ENCODE data around the gene RAPGEF4. TPM values are rescaled to one million over a fixed set of nuclear protein-coding genes. Genes with fewer than 3 reads are reported as not detected.
A peak's percentile ranks its signal among the peaks of the same experiment; 100 is the strongest.

Gene RAPGEF4
- total and polyA plus RNA-seq, 11 donors: 1.3 to 21.2 (median 10.5) TPM

DNA sequence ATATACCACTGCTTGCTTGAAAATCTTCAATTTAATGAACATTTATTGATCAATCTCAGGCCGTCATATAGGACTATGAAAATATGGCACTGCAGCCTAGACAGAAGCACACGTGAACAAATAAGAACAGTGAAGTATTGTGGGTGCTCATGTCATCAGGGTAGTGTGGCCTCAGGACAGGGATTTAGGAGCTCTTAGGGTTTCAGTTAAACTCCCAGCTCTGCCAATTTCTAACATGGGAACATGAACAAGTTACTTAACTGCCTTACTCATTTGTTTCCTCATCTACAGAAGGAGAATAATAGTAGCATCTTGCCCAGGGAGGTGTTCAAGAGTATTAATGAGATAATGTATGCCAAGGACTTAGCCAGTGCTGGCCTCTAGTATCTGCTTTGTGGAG is 194.0 kb downstream of the RAPGEF4 start:
- intact Hi-C loops (cut with DNase I): loop anchor here in 8 of 10 donors (2.0 to 5.0 kb wide), 6 partner anchors 37 to 117 kb away; no protein-coding TSS in a partner anchor
- no peak for TF ChIP-seq POLR2A (IDR thresholded peaks at IDR 0.05)
- TF ChIP-seq, protein P1, sequence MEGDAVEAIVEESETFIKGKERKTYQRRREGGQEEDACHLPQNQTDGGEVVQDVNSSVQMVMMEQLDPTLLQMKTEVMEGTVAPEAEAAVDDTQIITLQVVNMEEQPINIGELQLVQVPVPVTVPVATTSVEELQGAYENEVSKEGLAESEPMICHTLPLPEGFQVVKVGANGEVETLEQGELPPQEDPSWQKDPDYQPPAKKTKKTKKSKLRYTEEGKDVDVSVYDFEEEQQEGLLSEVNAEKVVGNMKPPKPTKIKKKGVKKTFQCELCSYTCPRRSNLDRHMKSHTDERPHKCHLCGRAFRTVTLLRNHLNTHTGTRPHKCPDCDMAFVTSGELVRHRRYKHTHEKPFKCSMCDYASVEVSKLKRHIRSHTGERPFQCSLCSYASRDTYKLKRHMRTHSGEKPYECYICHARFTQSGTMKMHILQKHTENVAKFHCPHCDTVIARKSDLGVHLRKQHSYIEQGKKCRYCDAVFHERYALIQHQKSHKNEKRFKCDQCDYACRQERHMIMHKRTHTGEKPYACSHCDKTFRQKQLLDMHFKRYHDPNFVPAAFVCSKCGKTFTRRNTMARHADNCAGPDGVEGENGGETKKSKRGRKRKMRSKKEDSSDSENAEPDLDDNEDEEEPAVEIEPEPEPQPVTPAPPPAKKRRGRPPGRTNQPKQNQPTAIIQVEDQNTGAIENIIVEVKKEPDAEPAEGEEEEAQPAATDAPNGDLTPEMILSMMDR (IDR thresholded peaks at IDR 0.05): no peak
- no peaks in the 10 kb centered on the region for H3K27me3 ChIP-seq
- WGBS, 4 donors: 85 to 94% (median 89%) methylated on average over 2 of the region's 2 CpGs
- no peaks in the 10 kb centered on the region for H3K36me3 ChIP-seq
- no peaks in the 10 kb centered on the region for H3K9me3 ChIP-seq
- H3K4me3 ChIP-seq: no peak overlapping the region
- no peak for DNase-seq
- peaks cover 3 to 51% (median 32%) of the 10 kb centered on the region in 12 donors for H3K4me1 ChIP-seq
- peak overlapping the region in 11 of 12 donors; percentile 15 to 78 (median 29) for H3K27ac ChIP-seq
- ATAC-seq: no peak

DNA sequence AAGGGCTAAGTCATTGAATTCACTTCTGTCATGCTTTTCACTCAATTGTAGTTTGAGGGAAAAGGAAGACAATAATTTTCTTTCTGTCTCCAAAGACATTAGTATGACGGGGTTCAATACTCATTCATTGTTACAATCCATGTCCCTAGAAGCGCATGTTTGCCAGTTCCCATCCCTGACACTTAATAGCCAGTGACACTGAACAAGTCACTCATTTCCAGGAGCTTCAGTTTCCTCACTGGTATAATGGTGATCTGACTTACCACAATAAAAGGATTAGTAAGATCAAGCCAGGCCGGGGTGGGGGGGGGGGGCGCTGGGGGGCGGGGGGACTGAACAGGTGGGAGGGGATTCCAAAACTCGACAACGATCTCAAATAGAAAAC is 195.2 kb downstream of the RAPGEF4 start:
- no peak for DNase-seq
- Histone ChIP-seq H3K27me3 (no peaks in the 10 kb centered on the region), H3K36me3 (no peaks in the 10 kb centered on the region), H3K4me3 (no peak overlapping the region), H3K4me1 (peaks cover 3 to 51% (median 32%) of the 10 kb centered on the region in 12 donors), H3K27ac (peak overlapping the region in 11 of 12 donors; percentile 15 to 81 (median 72)), H3K9me3 (no peaks in the 10 kb centered on the region)
- whole genome bisulfite sequencing, 4 donors: 32 to 45% (median 37%) methylated on average over 4 to 7 of the region's 7 CpGs
- TF ChIP-seq POLR2A (IDR thresholded peaks at IDR 0.05): no peak
- TF ChIP-seq, protein P1 (IDR thresholded peaks at IDR 0.05): no peak
- intact Hi-C loops (cut with DNase I): loop anchor here in 9 of 10 donors (1.0 to 5.0 kb wide), 8 partner anchors 64 to 118 kb away; no protein-coding TSS in a partner anchor
- ATAC-seq: peak in 1 of 4 donors; percentile 14

DNA sequence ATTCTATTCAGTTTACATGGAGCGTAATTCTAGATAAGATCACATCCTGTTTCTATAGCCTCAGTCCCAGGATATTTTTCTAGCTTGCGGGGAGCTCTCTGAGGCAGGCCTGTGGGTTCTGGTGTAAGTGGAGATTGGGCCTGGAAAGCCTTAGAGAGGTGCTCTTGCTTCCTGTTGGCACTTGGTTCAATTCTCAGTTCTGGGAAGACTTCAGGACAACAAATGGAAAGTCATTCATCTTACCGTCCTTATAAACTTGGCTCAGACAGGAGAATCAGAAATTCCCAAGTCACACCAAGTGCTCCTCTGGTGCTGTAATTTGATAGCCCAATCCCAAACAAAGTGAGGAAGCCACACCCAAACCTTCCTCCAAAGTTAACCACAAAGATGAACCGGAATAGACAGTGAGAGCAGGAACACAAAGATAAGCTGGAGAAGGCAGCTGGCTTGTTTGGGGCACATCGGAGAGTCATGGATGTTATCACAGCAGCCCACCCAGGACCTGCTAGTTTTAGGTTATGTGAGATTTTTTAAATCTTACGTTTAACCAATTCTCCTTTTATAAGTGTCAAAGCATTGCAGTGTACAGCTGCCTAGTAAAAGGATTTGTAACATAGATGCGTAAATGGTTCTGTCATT is 195.7 kb downstream of the RAPGEF4 start:
- intact Hi-C loops (cut with DNase I): loop anchor here in 9 of 10 donors (1.0 to 5.0 kb wide), 8 partner anchors 64 to 119 kb away; no protein-coding TSS in a partner anchor
- ATAC-seq: peak; percentile 57 to 85 (median 75)
- peak in 2 of 5 donors; percentile 28 to 31 for DNase-seq
- H3K4me1 ChIP-seq: peaks cover 3 to 51% (median 32%) of the 10 kb centered on the region in 12 donors
- H3K9me3 ChIP-seq: no peaks in the 10 kb centered on the region
- no peaks in the 10 kb centered on the region for H3K36me3 ChIP-seq
- peak overlapping the region in 11 of 12 donors; percentile 47 to 78 (median 71) for H3K27ac ChIP-seq
- 24 to 38% (median 30%) methylated on average over 7 of the region's 7 CpGs for WGBS, 4 donors
- H3K27me3 ChIP-seq: no peaks in the 10 kb centered on the region
- TF ChIP-seq, protein P1 (IDR thresholded peaks at IDR 0.05): no peak
- no peak for TF ChIP-seq POLR2A (IDR thresholded peaks at IDR 0.05)
- H3K4me3 ChIP-seq: peak overlapping the region in 8 of 12 donors; percentile 7 to 36 (median 26)

DNA sequence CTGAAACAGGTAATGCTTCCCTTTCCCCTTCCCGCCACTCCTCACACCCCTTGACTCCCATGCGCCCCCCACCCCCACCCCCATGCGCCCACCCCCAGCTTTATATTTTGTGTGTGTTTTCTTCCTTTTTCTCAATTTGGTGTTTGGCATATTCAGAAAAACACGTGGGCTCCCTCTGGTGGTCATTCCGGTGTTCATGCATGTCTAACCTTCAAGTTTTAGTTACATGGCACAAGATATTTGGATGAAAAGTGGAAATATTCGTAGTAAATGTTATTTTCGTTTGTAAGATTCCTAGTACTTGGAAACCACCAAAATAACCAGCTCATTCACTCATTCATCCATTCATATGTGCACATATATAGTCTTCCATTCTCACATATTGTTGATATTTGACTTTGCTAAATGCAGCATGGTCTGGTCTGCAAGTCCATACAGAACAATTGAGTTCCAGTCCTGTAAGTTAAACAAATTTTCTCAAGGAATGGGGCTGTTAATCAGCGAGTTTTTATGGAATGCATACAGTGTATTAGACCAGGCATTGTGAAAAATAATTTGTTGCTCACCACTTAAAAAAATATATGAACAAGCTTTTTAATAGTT is 196.4 kb downstream of the RAPGEF4 start:
- ATAC-seq (peak in 2 of 4 donors; percentile 25 to 45), DNase-seq (peak in 4 of 5 donors; percentile 56 to 78 (median 70))
- Histone ChIP-seq H3K9me3 (no peaks in the 10 kb centered on the region), H3K36me3 (no peaks in the 10 kb centered on the region), H3K4me3 (peak overlapping the region in 8 of 12 donors; percentile 7 to 36 (median 26)), H3K27me3 (no peaks in the 10 kb centered on the region), H3K4me1 (peaks cover 3 to 46% (median 31%) of the 10 kb centered on the region in 12 donors), H3K27ac (peak overlapping the region in 11 of 12 donors; percentile 47 to 78 (median 71))
- intact Hi-C loops (cut with DNase I): loop anchor here (1.0 to 5.0 kb wide), 11 partner anchors 65 to 127 kb away; no protein-coding TSS in a partner anchor
- 1 to 2% (median 1%) methylated on average over 8 of the region's 8 CpGs for whole genome bisulfite sequencing, 4 donors
- no peak for TF ChIP-seq POLR2A (IDR thresholded peaks at IDR 0.05)
- TF ChIP-seq, protein P1 (IDR thresholded peaks at IDR 0.05): peak; percentile 57 to 82 (median 72)
